Hepatocyte (in vitro differentiated cells): ENCODE results near the gene SLAMF1.

Experiments
- CTCF ChIP-seq: fragments of 200-600 bp; sonication (generic); IDR thresholded peaks from 2 replicates; pipeline ENCODE4 v1.5.1; 2016; ENCODE audit warnings: antibody characterized with exemption, mild to moderate bottlenecking; ENCODE audit not compliant: poor library complexity
- EZH2 ChIP-seq: fragments of 200-600 bp; sonication (generic); IDR thresholded peaks from 2 replicates; pipeline ENCODE4 v1.6.1; 2016; ENCODE audit warnings: antibody characterized with exemption, mild to moderate bottlenecking, borderline replicate concordance
- EZH2phosphoT487 ChIP-seq: fragments of 200-600 bp; sonication (generic); IDR thresholded peaks from one replicate; pipeline ENCODE4 v1.6.1; 2018; ENCODE audit warnings: antibody characterized with exemption, mild to moderate bottlenecking, low read depth, moderate library complexity; ENCODE audit not compliant: unreplicated experiment, severe bottlenecking

- no peak for TF ChIP-seq CTCF
- no peak for TF ChIP-seq EZH2
- TF ChIP-seq EZH2phosphoT487 = no peak
Measured at GRCh38 chr1:160646711-160647328, at the start of gene SLAMF1.
